GM23248 (cell line): ENCODE measurements around the gene PDE1A.

ENCODE experiments used
- EZH2 ChIP-seq: fragments of 200-600 bp; sonication (generic); IDR thresholded peaks from 2 replicates; pipeline ENCODE4 v1.6.1; 2018; ENCODE audit warnings: antibody characterized with exemption, mild to moderate bottlenecking; ENCODE audit not compliant: insufficient read depth, poor library complexity, severe bottlenecking
- EZH2phosphoT487 ChIP-seq: fragments of 200-600 bp; sonication (generic); IDR thresholded peaks from 2 replicates; pipeline ENCODE4 v1.6.1; 2018; ENCODE audit warnings: antibody characterized with exemption, moderate library complexity, mild to moderate bottlenecking, low read depth; ENCODE audit not compliant: insufficient read depth

- TF ChIP-seq EZH2 (no peak), EZH2phosphoT487 (no peak)
These were observed 68.2 kb downstream of the PDE1A start for GRCh38 chr2:182358601-182359000.
